Mucosa of descending colon (tissue), 3 donors: ENCODE data around the gene TMEM121. TPM values are rescaled to one million over a fixed set of nuclear protein-coding genes. Genes with fewer than 3 reads are reported as not detected.
A peak's percentile ranks its signal among the peaks of the same experiment; 100 is the strongest.

Experiments
- ATAC-seq: fragments of 200-7000 bp; cut with Tn5 transposase; one replicate; pipeline ENCODE4 v1.9.1; 2020; ENCODE audit warnings: mild to moderate bottlenecking, moderate library complexity
- DNase-seq, 3 donors: peaks; one replicate each; pipeline ENCODE4 v3.0.0-alpha.2; 2020
- H3K36me3 ChIP-seq: fragments of 200-600 bp; one replicate; pipeline ENCODE4 v1.8.0; 2021; ENCODE audit warnings: low read depth, mild to moderate bottlenecking
- H3K4me1 ChIP-seq: fragments of 200-600 bp; one replicate; pipeline ENCODE4 v1.8.0; 2021; ENCODE audit warnings: low read depth, mild to moderate bottlenecking
- H3K4me3 ChIP-seq: fragments of 200-600 bp; one replicate; pipeline ENCODE4 v1.8.0; 2021; ENCODE audit warnings: mild to moderate bottlenecking
- H3K9me3 ChIP-seq: fragments of 200-600 bp; one replicate; pipeline ENCODE4 v1.8.0; 2021; ENCODE audit warnings: mild to moderate bottlenecking
- intact Hi-C, 2 donors: fragments of 100-400 bp; cut with DNase I in 1 of 2; cut with micrococcal nuclease in 1 of 2; formaldehyde crosslinking; loops; one replicate each; pipeline versions ENCODE4 v1.11.0 to v1.11.1; 2022; cut with DNase I, micrococcal nuclease
- total RNA-seq, 3 donors: library from RNA; stranded (reverse); fragmentation: NEBNext Ultra II Directional in 2 of 3; extraction: Animal tissue kit (Norgen Biotek cat#: 25700) in 2 of 3; gene quantifications; one replicate each; pipeline versions ENCODE4 v1.2.1 to v1.2.4, GENCODE V29; 2021 to 2023
- TF ChIP-seq, protein P1 (sequence below): fragments of 200-600 bp; IDR thresholded peaks from one replicate; pipeline ENCODE4 v1.8.0; 2022; ENCODE audit warnings: antibody characterized with exemption, mild to moderate bottlenecking
- donor health status: DM: no; HTN: no; CAD: no; lungs with moderate emphysema.
- donor health status: DM: no; HTN: no; CAD: no.
- donor health status: DM: no; HTN: yes; CAD: no.

Gene TMEM121
- total RNA-seq, 3 donors from 2014 or later: 0.38 to 4.0 (median 1.0) TPM

DNA sequence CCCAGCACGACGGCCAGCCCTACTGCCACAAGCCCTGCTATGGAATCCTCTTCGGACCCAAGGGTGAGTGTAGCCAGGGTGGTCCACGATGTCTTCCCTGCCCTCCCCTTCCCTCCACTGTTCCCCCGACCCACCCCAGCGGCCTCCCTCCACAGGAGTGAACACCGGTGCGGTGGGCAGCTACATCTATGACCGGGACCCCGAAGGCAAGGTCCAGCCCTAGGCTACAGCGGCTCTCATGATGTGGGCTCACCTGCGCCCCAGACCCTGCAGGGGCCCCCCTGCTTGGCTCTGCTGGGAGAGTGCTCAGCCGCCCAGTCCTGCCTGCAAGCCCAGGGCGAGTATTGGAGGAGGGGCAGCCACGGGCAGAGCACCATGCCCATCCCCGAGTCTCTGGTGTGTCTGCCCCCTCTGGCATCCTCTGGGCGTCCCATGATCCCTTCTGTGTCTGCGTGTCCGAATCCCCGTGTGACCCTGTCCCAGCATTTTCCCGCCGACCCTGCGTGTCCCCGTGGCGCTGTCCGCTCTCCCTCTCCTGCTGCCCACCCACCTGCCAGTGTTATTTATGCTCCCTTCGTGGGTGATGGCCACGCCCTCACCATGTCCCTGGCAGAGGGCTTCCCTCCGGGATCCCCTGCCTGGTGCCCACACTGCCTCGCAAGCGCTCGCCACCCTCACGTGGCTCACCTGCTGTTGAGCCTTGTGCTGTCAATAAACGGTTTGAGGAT is 46.8 kb upstream of the TMEM121 start:
- peaks cover 64% of the 10 kb centered on the region for H3K4me1 ChIP-seq
- no peak for ATAC-seq
- DNase-seq: peak in 1 of 3 donors; percentile 47
- TF ChIP-seq, protein P1, sequence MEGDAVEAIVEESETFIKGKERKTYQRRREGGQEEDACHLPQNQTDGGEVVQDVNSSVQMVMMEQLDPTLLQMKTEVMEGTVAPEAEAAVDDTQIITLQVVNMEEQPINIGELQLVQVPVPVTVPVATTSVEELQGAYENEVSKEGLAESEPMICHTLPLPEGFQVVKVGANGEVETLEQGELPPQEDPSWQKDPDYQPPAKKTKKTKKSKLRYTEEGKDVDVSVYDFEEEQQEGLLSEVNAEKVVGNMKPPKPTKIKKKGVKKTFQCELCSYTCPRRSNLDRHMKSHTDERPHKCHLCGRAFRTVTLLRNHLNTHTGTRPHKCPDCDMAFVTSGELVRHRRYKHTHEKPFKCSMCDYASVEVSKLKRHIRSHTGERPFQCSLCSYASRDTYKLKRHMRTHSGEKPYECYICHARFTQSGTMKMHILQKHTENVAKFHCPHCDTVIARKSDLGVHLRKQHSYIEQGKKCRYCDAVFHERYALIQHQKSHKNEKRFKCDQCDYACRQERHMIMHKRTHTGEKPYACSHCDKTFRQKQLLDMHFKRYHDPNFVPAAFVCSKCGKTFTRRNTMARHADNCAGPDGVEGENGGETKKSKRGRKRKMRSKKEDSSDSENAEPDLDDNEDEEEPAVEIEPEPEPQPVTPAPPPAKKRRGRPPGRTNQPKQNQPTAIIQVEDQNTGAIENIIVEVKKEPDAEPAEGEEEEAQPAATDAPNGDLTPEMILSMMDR: no peak
- no peaks in the 10 kb centered on the region for H3K9me3 ChIP-seq
- no peak overlapping the region for H3K4me3 ChIP-seq
- intact Hi-C loops: no loop called here
- H3K36me3 ChIP-seq: no peaks in the 10 kb centered on the region

DNA sequence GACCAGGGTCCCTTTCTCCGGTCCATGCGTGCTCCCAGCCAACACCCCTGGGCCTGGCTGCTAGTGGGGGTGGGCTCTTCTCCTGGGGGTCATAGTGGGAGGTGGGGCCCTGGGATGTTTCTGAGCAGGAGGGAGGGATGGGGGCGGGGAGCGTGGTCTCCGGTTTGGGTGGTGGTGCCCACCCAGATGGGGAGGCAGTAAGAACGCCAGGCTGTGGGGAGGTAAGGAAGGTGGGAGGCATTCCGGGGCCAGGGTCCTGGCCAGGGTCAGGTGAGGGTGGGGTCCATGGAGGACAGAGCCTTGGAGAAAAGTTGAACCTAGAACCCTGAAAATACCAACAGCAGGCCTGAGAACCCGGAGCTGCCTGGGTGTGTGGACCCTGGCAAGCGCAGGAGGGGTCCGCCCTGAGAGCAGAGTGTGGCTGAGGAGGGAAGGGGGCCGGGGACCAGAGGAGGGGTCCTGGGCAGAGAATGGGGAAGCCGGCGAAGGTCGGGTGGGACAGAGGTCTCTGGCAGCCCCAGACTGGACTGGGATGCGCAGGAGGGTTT is 46.1 kb upstream of the TMEM121 start:
- Histone ChIP-seq H3K9me3 (no peaks in the 10 kb centered on the region), H3K4me3 (no peak overlapping the region), H3K36me3 (no peaks in the 10 kb centered on the region), H3K4me1 (peaks cover 61% of the 10 kb centered on the region)
- DNase-seq (peak in 2 of 3 donors; percentile 27 to 51), ATAC-seq (no peak)
- TF ChIP-seq, protein P1: no peak
- intact Hi-C loops: no loop called here

DNA sequence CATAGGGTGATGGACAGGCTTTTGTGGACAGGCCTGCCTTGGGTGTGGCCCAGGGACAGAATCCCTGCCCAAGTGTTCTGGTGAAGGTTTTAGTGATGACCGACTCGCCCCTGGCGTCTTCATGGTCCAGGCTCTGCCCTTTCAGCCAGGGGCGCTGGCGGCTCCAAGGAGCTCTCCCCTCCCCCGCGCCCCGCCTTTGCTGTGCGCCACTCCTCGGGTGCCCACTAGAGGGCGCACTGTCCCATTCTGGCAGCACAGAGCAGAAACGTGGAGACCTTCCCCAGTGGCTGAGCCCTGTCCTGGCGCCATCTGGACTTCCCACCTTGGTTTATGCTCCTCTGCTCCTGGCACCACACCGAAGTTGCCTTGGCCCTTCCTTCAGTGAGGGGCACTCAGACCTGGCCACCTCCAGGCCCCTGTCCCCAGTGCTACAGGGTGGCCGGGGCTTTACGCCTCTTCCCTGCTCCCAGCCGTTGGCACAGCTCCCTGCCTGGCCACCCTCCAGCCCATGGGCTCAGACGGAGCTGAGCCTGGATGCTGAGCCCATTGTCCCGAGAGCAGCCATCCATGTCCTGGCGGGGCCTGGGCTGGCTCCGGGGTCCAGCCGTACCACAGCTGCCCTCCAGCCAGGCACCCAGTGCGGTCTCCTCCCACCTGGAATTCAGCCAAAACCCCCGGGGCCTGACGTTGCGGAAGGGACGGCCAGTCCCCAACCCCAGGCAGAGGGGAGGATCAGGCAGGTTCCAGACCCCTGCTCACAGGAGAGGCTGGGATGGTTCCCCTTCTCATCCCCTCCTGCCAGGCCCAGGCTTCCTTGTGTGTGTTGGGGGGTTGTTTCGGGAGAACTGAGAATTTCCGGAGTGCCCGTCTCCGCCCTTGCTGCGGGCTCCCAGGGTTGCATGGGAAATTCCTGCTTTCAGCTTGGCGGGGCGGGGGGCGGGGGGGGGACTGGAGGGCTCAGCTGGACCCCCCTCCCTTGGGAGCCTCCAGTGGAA is 45.3 kb upstream of the TMEM121 start:
- peaks cover 67% of the 10 kb centered on the region for H3K4me1 ChIP-seq
- DNase-seq (peak; percentile 90 to 95 (median 93)), ATAC-seq (peak; percentile 76)
- TF ChIP-seq, protein P1: peak; percentile 99
- H3K36me3 ChIP-seq: no peaks in the 10 kb centered on the region
- no peak overlapping the region for H3K4me3 ChIP-seq
- intact Hi-C loops: no loop called here
- no peaks in the 10 kb centered on the region for H3K9me3 ChIP-seq

DNA sequence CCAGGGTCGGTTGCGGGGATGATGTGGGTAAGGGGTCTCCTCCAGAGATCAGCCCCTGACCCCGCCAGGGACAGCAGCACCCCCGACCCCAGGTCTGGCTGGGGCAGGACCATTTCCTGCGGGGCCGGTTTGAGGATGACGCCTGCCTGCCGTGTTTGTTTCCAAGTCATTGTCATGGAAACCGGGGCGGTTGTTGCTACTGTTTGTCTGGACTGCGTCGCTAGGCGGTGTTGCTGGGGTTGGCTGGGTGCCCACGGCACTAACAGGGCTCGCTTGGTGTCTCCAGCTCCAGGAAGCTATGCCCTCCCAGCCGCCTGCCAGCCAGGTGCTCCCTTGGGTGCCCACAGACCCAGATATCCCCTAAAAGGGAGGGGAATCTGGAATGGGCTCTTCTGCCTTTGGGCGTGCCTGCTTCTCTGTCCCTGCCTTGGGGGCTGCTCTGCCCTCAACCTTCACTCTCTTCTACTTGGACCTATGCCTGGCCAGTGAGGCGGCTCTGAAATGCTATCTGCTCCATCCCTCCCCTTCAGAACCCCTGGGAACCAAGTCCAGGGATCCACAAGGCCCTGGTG is 44.4 kb upstream of the TMEM121 start:
- DNase-seq (peak; percentile 95 to 98 (median 95)), ATAC-seq (peak; percentile 69)
- Histone ChIP-seq H3K36me3 (no peaks in the 10 kb centered on the region), H3K4me3 (no peak overlapping the region), H3K4me1 (peaks cover 67% of the 10 kb centered on the region), H3K9me3 (no peaks in the 10 kb centered on the region)
- intact Hi-C loops: no loop called here
- TF ChIP-seq, protein P1: no peak

DNA sequence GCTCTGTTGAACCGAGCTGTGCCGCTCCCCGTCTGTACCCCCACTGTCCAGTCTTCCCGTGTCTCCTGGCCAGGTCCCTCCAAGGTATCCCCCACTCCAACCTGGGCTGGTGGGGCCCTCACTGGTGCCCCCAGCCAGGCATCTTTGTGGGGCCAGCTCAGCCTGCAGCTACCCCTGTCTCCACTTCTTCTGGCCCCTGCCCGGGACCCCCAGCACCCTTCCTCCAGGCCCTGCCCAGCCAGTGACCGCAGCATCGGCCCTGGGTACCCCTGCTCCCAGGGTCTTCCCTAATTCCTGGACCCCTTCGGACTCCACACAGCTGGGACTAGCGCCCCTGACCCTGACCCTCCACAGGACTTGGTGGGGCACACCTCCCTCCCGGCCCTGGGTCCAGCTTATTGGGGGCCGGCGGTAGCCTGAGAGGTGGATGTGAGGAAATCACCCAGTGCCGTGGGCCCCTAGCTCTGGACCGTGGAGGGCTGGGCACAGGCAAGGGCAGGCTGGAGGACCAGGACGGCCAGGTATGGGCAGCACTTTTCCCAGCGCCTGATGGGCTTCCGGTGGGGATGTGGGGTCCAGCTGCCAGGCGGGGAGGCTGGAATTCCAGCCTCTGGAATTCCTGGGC is 43.8 kb upstream of the TMEM121 start:
- no peak for ATAC-seq
- Histone ChIP-seq H3K4me1 (peaks cover 73% of the 10 kb centered on the region), H3K36me3 (no peaks in the 10 kb centered on the region), H3K4me3 (no peak overlapping the region), H3K9me3 (no peaks in the 10 kb centered on the region)
- intact Hi-C loops: no loop called here
- TF ChIP-seq, protein P1: no peak
- DNase-seq: peak in 1 of 3 donors; percentile 49
